Loucy (cell line): Measurements from ENCODE around the gene HLTF.

Source experiments
- H2AFZ ChIP-seq: fragments of 200-600 bp; sonication (generic); 2 replicates; pipeline ENCODE4 v1.6.0; 2016; ENCODE audit warnings: antibody characterized with exemption, mild to moderate bottlenecking, low read length, moderate library complexity
- H3F3A ChIP-seq: fragments of 200-600 bp; 2 replicates; pipeline ENCODE4 v1.6.0; 2016; ENCODE audit warnings: antibody characterized with exemption, low read depth, mild to moderate bottlenecking
- H3K27me3 ChIP-seq: fragments of 200-600 bp; sonication (generic); 2 replicates; pipeline ENCODE4 v1.6.1; 2014; ENCODE audit warnings: low read length, mild to moderate bottlenecking; ENCODE audit not compliant: insufficient read depth, poor library complexity, severe bottlenecking
- H3K36me3 ChIP-seq: fragments of 200-600 bp; sonication (generic); 2 replicates; pipeline ENCODE4 v1.6.1; 2016; ENCODE audit warnings: low read length; ENCODE audit not compliant: insufficient read depth
- H3K4me1 ChIP-seq: fragments of 200-600 bp; sonication (generic); 2 replicates; pipeline ENCODE4 v1.5.1; 2014; ENCODE audit warnings: low read length, mild to moderate bottlenecking; ENCODE audit not compliant: insufficient read depth, poor library complexity, severe bottlenecking
- H3K4me2 ChIP-seq: fragments of 200-600 bp; sonication (generic); 2 replicates; pipeline ENCODE4 v1.6.0; 2014; ENCODE audit warnings: antibody characterized with exemption, low read length, low read depth, mild to moderate bottlenecking; ENCODE audit not compliant: poor library complexity, severe bottlenecking
- H3K4me3 ChIP-seq: fragments of 200-600 bp; sonication (generic); 2 replicates; pipeline ENCODE4 v1.5.1; 2014; ENCODE audit warnings: low read length, mild to moderate bottlenecking, mixed read lengths; ENCODE audit not compliant: poor library complexity, severe bottlenecking
- H3K79me2 ChIP-seq: fragments of 200-600 bp; sonication (generic); 2 replicates; pipeline ENCODE4 v1.6.1; 2014; ENCODE audit warnings: low read length; ENCODE audit not compliant: insufficient read depth
- H3K9ac ChIP-seq: fragments of 200-600 bp; sonication (generic); 2 replicates; pipeline ENCODE4 v1.6.0; 2014; ENCODE audit warnings: mild to moderate bottlenecking, low read depth, low read length, moderate library complexity; ENCODE audit not compliant: poor library complexity, severe bottlenecking
- H3K9me2 ChIP-seq: fragments of 200-600 bp; sonication (generic); replicated peaks from 2 replicates; pipeline ENCODE4 v1.6.1; 2016; ENCODE audit warnings: low read depth, low read length, mixed read lengths
- H3K9me3 ChIP-seq: fragments of 200-600 bp; sonication (generic); 2 replicates; pipeline ENCODE4 v1.6.1; 2014; ENCODE audit warnings: mild to moderate bottlenecking, antibody characterized with exemption, low read length, low read depth; ENCODE audit not compliant: insufficient read depth
- H4K20me1 ChIP-seq: fragments of 200-600 bp; sonication (generic); 2 replicates; pipeline ENCODE4 v1.6.0; 2014; ENCODE audit warnings: antibody characterized with exemption, low read length, mild to moderate bottlenecking; ENCODE audit not compliant: insufficient read depth, poor library complexity, severe bottlenecking
- CTCF ChIP-seq: fragments of 200-600 bp; sonication (generic); conservative IDR thresholded peaks from 2 replicates; pipeline ENCODE4 v1.5.1; 2014; ENCODE audit warnings: mild to moderate bottlenecking, antibody characterized with exemption, low read length
- EZH2phosphoT487 ChIP-seq: fragments of 200-600 bp; IDR thresholded peaks from 2 replicates; pipeline ENCODE4 v1.6.1; 2018; ENCODE audit warnings: antibody characterized with exemption, mild to moderate bottlenecking, moderate library complexity, borderline replicate concordance

Gene HLTF

GRCh38 chr3:149080699-149081091, 5.6 kb downstream of the HLTF start:
- peak overlapping the region; percentile 43 for H3K9ac ChIP-seq
- H3K4me1 ChIP-seq = peaks cover 57% of the 10 kb centered on the region
- TF ChIP-seq EZH2phosphoT487 (no peak), CTCF (no peak)
- H3K27me3 ChIP-seq = no peaks in the 10 kb centered on the region
- H3F3A ChIP-seq = no peaks in the 10 kb centered on the region
- H3K4me3 ChIP-seq = peak overlapping the region; percentile 96
- peaks cover 10% of the 10 kb centered on the region; the same call in 1 of the 2 replicates for H3K36me3 ChIP-seq
- no peak overlapping the region for H2AFZ ChIP-seq
- peaks cover 96% of the 10 kb centered on the region for H3K79me2 ChIP-seq
- no peaks in the 10 kb centered on the region for H3K9me3 ChIP-seq
- no peaks in the 10 kb centered on the region for H3K9me2 ChIP-seq
- H3K4me2 ChIP-seq = peak overlapping the region; percentile 88
- H4K20me1 ChIP-seq = peaks cover 93% of the 10 kb centered on the region

GRCh38 chr3:149080011-149080698, 6.2 kb downstream of the HLTF start:
- H3K79me2 ChIP-seq = peaks cover 96% of the 10 kb centered on the region
- H3F3A ChIP-seq = no peaks in the 10 kb centered on the region
- H4K20me1 ChIP-seq = peaks cover 93% of the 10 kb centered on the region
- peaks cover 14% of the 10 kb centered on the region; the same call in 1 of the 2 replicates for H3K36me3 ChIP-seq
- H3K27me3 ChIP-seq = no peaks in the 10 kb centered on the region
- no peaks in the 10 kb centered on the region for H3K9me2 ChIP-seq
- H2AFZ ChIP-seq = no peak overlapping the region
- H3K4me2 ChIP-seq = peak overlapping the region; percentile 88
- no peak overlapping the region for H3K9ac ChIP-seq
- peaks cover 54% of the 10 kb centered on the region for H3K4me1 ChIP-seq
- H3K4me3 ChIP-seq = peak overlapping the region; percentile 96
- H3K9me3 ChIP-seq = no peaks in the 10 kb centered on the region
- TF ChIP-seq EZH2phosphoT487 (no peak), CTCF (no peak)

- Histone ChIP-seq H3K9ac (no peak overlapping the region), H4K20me1 (peaks cover 93% of the 10 kb centered on the region), H3K9me3 (no peaks in the 10 kb centered on the region), H3K27me3 (no peaks in the 10 kb centered on the region), H3F3A (no peaks in the 10 kb centered on the region), H3K4me3 (peak overlapping the region; percentile 8), H3K36me3 (peaks cover 36% of the 10 kb centered on the region; the same call in 1 of the 2 replicates), H3K79me2 (peaks cover 89% of the 10 kb centered on the region), H3K4me1 (peaks cover 30% of the 10 kb centered on the region), H2AFZ (no peak overlapping the region), H3K4me2 (peak overlapping the region; percentile 42), H3K9me2 (no peaks in the 10 kb centered on the region)
- TF ChIP-seq CTCF (no peak), EZH2phosphoT487 (no peak)
These were observed 8.7 kb downstream of the HLTF start for GRCh38 chr3:149077628-149078027.
